Measurements from ENCODE around the gene YDJC.
"Not testable (repeated sequence)": the region's sequence is repeated elsewhere in the genome, so short reads cannot be mapped to it uniquely, and the experiment has no call there.

YDJC gene

GRCh38 chr22:21631025-21631424, 1.2 kb upstream of the YDJC start:
- DNase-seq (ENCODE audit: low read depth) = no peak

DNA sequence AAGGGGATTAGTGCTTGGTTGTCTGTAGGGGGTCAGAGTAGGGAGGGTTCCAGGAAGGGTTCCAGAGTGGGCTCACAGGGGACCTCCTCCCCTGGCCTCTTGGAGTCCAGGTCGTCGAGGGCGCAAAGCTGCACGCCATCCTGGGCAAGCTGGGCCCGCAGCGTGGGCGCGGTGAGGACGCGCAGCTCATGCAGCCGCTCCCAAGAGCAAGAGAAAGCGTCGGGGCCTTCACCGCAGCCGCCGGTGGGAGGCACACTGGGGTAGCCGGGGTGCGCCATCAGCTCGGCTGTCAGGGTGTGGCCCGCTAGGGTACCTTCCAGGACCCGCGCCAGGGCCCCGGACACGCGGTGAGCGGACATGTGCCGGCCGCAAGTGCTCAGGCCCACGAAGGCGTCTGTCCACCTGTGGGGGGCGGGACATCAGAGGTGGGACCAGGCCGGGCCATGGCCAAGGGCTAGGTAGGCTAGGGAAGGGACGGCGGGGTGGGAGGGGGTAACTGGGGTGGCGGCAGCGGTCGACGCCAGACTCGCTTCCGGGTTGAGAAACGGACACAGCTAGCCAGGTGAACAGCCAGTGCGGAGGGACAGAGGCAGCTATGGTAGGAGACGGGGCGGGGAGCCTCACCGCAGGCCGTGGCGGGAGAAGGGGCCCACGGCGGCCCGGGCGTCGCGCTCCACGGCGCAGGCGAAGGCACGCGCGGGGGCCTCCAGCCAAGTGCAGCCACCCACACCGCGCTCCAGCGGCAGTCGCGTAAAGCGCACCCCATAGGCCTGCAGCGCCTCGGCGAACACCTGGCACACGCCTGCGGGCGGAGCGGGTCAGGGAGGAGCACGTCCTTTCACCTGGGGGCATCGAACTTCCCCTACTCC, 1.2 kb downstream of the YDJC start:
- DNase-seq (ENCODE audit: low read depth) = no peak

DNA sequence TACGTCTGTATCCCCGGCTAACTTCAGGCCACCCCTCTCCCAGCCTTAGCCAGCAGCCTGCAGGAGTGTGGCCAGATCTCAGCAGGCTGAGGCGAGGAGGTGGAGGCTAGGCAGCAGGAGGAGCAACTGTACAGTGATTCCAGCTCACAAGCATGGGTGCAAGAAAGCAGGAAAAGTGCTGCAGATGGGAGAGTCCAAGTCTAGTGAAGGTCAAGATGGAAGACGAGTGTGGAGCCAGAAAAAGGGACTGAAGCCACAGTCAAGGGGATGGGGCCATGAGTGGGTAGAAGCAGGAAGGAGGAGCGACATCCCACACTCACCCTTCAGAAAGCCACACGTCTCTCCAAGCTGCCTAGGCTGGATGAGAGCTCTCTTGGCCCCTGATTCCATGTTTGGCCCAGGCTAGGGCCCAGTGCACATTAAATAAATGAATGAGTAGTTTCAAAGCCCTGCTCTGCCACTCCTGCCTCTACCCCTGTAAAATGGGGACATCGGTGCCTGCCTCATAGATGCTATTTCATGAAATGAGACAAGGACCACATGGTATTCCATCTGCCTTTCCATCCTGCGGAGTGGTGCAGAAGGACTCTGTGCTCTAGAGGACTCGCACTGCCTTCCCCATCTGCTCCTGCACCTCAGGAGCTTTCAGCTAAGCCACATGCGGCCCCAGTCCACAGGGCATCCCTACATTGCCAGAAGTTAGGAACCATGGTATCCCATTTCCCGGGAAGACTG, 2.9 kb downstream of the YDJC start:
- DNase-seq (ENCODE audit: low read depth) = no peak

DNA sequence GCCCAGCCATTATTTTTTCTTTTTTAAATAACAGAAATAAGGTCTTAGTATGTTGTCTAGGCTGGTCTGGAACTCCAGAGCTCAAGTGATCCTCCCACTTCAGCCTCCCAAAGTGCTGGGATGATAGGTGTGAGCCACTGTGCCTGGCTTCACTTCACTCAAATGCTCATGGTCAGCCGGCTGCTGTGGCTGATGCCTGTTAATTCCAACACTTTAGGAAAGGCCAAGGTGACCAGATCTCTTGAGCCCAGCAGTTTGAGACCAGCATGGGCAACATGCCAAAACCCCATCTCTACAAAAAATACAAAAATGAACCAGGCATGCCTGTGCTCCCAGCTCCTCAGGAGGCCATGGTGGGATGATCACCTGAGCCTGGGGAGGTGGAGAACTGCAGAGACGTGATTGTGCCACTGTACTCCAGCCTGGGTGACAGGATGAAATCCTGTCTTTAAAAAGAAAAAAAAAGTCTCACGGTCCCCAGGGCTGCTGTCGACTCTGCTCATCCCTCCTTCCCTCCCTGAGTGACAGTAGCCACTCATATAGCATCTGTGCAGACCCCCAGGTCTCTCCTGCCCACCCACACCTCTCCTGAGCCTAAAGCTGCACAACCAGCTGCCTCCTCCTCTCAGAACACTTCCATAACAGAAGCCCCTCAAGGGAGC, 3.6 kb downstream of the YDJC start:
- no peak for DNase-seq (ENCODE audit: low read depth)

DNA sequence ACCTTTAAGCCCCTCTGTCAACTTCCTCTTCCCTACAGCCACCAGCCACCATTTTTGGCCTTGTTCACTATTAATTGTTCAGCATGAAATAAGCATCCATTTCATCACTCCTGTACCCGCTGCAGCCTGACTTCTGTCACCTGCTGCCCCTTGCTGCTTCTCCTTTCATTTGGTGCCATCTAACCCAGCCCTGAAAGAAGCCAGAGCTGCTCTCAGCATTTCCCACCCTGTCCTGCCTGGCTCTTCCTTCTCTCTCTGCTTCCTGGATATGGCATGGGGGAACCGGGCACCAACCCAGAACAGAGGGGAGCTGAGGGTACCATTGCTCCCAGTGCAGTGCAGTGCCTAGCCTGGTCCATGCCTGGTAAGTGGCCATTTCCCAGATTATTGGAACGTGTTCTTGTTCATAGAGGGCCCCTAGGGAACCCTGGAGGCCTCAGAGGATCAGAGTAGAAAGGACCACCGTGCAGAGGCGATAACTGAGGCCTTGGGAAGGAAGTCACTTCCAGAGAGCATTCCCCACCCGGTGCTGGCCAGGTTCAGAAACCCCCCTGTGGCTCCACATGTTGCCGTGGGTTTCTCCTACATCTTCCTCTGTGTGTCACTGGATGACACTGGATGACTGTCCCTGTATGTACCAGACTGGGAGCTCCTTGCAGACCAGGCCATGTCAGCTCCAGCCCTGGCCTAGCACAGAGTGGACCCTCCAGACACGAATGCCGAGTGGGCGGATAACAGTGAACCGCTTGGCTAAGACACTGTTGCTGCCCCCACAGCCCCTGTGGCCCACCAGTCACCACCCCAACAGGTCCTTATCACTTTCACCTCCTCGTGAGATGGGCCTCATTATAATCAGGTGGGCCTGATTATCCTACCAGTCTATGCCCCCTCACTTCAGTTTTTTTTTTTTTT, 4.7 kb downstream of the YDJC start:
- no peak for DNase-seq (ENCODE audit: low read depth)

- DNase-seq (ENCODE audit: low read depth) = no peak
Measured at GRCh38 chr22:21624120-21624879, 5.5 kb downstream of the YDJC start.

DNA sequence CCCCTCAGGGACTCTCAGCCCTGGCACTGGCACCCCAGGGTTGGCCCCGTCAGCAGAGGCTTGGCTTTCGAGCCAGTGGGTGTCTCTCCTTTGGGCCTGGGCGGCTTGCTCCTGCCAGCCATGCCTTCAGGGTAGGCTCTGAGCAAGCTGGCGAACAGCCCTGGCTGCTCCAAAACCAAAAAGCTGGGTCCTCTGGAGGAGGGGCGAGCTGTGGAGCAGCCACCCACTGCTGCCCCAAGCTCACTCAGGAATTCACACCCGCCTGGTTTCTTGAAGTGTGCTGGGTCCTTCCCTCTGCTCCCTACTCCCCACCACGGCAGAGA, 6.2 kb downstream of the YDJC start:
- DNase-seq (ENCODE audit: low read depth) = no peak

GRCh38 chr22:21622919-21623647, 6.7 kb downstream of the YDJC start:
- no peak for DNase-seq (ENCODE audit: low read depth)

- no peak for DNase-seq (ENCODE audit: low read depth)
Measured at GRCh38 chr22:21622011-21622918, 7.6 kb downstream of the YDJC start.

DNA sequence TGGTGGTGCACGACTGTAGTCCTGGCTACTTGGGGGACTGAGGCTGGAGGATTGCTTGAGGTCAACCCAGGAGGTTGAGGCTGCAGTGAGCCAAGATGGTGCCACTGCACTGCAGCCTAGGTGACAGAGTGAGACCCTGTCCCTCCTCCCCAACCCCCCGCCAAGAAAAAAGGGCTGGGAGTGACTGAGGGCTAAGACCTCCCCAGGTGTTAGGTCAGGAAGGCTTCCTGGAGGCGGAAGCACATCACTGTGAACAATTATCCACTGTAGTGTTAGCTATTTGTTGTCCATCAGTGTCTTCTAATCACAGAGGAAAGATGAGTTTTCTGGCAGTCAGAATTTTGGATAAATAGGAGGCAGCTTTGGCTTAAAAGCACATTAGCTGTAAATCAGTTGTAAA, 8.8 kb downstream of the YDJC start:
- DNase-seq (ENCODE audit: low read depth) = no peak

- not testable (repeated sequence) for DNase-seq (ENCODE audit: low read depth)
Measured at GRCh38 chr22:21617337-21617736, 12.5 kb downstream of the YDJC start.

- no peak for DNase-seq (ENCODE audit: low read depth)
Measured at GRCh38 chr22:21615731-21616130, 14.1 kb downstream of the YDJC start.

DNA sequence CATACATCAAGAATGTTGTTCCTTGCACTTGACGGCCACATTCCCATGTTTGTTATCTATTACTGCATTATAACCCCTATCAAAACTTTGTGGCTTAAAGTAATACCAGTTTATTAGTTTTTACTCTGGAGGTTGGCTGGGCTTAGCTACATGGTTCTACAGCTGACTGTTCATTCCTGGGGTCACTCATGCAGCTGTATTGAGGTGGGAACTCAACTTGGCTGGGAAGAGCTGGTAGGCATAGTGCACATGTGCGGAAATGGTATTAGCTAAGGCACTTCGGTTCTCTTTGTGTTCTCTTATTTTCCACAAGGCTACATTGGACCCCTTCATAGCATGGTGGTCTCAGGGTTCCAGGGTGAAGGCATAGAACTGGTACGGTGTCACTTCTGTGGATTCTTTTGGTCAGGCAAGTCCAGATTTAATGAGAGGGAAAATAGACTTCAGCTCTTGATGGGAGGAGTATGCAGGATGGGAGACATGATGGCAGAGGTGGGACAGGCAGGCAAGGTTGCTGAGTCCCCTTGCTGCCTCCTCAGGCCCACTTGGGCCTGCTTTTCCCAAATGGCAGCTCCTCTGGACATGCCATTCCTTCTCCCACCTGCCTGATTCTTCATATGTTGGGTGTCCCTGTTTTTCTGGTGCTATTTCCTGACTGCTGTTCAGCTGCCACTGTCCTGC, 16.1 kb downstream of the YDJC start:
- DNase-seq (ENCODE audit: low read depth) = no peak

- no peak for DNase-seq (ENCODE audit: low read depth)
Measured at GRCh38 chr22:21612858-21613257, 17.0 kb downstream of the YDJC start.

DNA sequence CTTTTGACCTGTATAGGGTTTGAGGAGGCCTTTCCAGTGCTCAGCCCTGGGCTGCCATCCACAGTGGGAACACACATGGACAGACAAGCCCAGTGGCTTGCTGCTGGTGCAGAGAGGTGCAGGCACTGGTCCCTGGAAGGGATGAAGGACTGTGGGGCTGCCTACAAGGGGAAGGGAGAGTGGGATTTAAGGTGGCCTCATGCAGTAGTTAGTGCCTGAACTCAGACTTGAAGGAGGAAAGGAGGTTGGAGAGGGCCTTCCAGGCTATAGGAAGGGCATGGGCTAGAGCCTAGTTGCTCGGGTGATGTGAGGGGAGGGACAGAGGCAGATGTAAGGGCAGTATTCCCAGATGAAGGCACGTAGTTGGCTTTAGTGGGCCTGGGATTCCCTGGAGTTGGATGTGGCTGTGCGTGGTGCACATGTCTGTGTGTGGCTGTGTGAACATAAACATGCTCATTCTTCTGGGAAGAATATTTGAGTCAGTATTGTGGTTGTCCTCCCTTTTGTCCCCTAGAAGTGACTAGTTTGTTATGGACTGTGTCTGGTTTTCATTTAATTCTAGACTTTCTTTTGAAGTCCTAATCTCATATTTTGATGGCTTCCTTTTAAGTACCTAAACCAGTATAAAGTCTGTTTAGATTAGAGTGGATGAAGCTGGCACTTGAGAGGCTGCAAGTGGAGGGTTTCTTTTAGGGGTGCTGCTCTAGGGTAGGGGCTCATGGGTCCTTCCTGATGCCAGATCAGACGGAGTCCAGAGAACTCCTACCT, 18.4 kb downstream of the YDJC start:
- DNase-seq (ENCODE audit: low read depth) = no peak

DNA sequence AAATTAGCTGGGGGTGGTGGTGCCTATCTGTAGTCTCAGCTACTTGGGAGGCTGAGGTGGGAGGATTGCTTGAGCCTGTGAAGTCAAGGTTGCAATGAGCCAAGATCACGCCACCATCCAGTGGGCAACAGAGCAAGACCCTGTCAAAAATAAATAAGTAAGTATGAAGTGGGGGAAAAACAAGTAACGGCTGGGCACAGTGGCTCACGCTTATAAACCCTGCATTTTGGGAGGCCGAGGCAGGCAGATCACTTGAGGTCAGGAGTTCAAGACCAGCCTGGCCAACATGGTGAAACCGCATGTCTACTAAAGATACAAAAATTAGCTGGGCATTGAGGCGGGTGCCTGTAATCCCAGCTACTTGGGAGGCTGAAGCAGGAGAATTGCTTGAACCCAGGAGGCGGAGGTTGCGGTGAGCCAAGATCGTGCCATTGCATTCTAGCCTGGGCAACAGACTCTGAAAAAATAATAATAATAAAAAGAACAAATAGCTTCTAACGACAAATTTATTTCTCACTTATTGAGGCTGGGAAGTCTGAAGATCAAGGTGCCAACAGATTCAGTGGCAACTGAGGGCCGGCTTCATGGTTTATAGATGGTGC, 20.2 kb downstream of the YDJC start:
- not testable (repeated sequence) for DNase-seq (ENCODE audit: low read depth)

GRCh38 chr22:21606775-21607174, 23.0 kb downstream of the YDJC start:
- no peak for DNase-seq (ENCODE audit: low read depth)
